ENCODE data around the gene CCL21.
"Not testable (repeated sequence)": the region's sequence is repeated elsewhere in the genome, so short reads cannot be mapped to it uniquely, and the experiment has no call there.

Gene CCL21, protein sequence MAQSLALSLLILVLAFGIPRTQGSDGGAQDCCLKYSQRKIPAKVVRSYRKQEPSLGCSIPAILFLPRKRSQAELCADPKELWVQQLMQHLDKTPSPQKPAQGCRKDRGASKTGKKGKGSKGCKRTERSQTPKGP
- total RNA-seq = 0 to 0.33 (median 0) reads per million in 17 experiments

GRCh38 chr9:34710023-34710422 lies at the start of gene CCL21:
TSS of gene CCL21 (minus strand) at chr9:34710136. CDS start at chr9:34710066, 70 bp downstream.
- peak; percentile 42 to 68 (median 59) for DNase-seq

GRCh38 chr9:34759432-34760134 lies 49.6 kb upstream of the CCL21 start:
- DNase-seq = no peak

DNA sequence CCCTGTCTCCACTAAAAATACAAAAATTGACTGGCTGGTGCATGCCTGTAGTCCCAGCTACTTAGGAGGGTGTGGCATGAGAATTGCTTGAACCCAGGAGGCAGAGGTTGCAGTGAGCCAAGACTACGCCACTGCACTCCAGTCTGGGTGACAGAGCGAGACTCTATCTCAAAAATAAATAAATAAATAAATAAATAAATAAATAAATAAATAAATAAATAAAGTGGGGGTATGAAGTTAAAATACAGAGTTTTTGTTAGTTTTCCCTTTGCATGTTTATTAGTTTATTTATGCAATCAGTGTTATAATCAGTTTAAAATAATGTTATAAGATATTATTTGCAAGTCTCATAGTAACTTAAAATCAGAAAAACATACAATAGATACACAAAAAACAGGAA lies 40.4 kb upstream of the CCL21 start:
- DNase-seq = not testable (repeated sequence)

DNA sequence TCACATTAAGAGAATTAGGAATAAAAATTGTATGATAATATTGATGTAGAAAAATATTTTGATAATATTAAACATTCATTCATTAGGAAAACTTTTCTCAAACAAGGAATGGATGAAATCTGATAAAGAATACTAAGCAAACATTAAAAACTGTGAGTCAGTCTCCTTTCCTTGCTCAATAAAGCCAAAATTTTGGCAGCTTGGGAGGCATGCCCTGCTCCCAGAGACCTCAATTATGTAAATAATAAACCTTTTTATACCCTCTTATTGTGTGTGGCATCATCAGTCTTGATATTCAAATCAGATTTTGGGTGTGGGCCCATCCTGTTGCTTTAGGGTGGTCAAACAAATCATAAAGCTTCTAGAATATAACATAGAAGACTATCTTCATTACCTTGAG lies 36.6 kb upstream of the CCL21 start:
- no peak for DNase-seq

DNA sequence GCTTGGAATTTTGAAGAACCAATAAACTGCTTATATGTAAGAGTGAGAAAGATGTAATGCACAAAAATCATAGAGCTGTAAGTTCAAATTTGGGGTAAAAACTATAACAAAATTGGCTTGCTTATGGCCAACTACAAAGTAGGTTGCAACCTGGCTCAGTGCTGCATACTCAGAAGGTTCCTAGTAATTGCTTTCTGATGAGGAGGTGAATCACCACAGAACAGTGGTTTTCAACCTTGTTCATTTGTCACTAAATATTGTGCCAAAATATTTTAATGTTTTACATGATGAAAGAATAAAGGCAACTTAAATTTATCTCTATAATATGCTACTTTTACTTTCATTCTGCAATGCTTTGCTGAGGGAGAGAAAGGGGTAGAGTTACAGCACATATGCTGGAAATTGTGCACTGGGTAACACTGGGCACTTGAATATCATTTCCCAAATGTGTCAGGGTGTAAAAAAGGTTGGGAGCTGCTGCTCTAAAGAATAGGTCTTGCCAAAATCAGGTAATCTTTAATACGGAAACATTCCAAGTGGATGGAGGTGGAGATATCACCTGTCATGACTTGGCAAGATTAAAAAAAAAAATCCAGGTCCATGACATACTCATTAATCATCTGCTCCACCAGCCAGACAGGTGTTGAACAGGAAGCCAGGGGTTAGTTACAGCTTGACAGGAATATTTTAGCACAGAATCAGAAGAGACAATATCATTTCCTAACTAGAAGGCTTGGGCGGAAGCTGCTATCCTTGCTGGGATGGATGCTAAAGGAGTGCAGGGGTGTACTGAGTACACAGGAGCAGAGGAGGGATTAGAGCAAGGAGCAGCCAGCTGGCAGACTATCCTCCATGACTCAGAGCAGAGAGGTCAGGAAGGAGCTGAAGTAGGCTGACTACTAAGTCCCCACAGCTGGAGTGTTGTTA lies 34.6 kb upstream of the CCL21 start:
- no peak for DNase-seq

- no peak for DNase-seq
These were observed 32.8 kb upstream of the CCL21 start for GRCh38 chr9:34742710-34743109.

- DNase-seq = peak in 2 of 4 experiments; percentile 16 to 40
These were observed 31.7 kb upstream of the CCL21 start for GRCh38 chr9:34741628-34742027.

GRCh38 chr9:34740176-34740575 lies 30.2 kb upstream of the CCL21 start:
- not testable (repeated sequence) for DNase-seq

DNA sequence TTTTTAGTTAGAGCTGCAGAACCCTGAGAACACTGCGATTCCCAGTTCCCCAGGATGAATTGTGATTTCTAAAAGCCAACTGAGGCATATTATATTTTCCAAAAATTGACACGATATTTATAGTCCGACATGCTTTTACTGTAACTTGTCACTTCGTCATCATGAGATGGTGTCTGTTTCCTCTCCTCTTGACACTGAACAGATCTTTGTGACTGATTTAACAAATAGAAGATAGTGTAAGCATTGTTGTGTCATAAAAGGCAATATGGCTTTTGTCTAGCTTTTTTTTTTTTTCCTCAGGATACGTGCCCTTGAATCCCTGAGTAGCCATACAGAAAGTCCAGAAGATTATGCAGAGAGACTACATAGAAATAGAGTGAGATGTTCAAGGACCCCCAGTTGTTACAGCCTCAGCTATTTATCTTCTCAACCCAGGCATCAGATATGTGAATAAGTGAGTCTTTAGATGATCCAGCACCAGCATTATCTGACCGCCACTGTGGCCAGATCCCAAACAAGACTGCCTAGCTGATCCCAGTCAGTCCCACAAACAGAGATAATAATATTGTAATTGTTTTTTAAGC lies 27.8 kb upstream of the CCL21 start:
- DNase-seq = no peak

DNA sequence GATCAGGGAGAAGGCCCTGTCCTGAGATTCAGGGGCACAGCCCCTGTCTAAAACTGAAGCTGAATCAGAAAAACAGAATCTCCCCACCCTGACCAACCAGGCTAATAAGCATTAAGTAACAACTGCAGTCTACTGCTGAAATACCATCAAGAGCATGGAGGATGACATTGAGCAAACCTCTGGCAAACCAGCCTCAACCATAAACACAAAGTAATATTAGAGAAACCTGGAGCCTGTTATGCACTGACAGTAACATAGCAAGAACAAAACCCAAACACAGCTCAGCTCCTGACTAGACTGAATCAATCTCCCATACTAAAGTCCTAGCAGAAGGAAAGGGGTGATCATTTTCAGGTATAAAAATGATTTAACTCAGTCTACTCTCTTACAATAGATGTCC lies 24.8 kb upstream of the CCL21 start:
- DNase-seq = no peak

- DNase-seq = no peak
These were observed 22.9 kb upstream of the CCL21 start for GRCh38 chr9:34732886-34733285.

GRCh38 chr9:34732478-34732877 lies 22.5 kb upstream of the CCL21 start:
- DNase-seq = no peak

DNA sequence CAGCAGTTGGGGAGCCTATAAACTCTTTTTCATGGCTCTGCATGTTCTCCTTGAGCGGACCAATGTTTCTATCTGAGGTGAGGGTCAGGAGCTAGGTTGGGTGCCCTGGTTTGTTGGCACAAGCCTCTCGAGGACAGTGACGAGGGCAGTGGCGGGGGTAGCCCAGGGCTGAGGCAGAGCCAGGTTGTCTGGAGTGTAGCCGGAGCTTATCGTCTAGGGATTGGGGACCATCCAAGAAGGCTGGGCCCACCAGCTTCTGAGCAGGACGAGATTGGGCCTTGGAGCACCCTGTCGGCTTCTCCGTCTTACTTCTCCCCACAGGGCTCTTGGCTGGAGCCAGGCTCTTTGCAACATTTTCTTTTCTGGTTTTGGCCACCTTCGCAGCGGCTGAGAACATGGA lies 13.2 kb upstream of the CCL21 start:
- no peak for DNase-seq

GRCh38 chr9:34719769-34720025 lies 9.8 kb upstream of the CCL21 start:
- DNase-seq = not testable (repeated sequence)

GRCh38 chr9:34719021-34719768 lies 9.3 kb upstream of the CCL21 start:
- DNase-seq = no peak

DNA sequence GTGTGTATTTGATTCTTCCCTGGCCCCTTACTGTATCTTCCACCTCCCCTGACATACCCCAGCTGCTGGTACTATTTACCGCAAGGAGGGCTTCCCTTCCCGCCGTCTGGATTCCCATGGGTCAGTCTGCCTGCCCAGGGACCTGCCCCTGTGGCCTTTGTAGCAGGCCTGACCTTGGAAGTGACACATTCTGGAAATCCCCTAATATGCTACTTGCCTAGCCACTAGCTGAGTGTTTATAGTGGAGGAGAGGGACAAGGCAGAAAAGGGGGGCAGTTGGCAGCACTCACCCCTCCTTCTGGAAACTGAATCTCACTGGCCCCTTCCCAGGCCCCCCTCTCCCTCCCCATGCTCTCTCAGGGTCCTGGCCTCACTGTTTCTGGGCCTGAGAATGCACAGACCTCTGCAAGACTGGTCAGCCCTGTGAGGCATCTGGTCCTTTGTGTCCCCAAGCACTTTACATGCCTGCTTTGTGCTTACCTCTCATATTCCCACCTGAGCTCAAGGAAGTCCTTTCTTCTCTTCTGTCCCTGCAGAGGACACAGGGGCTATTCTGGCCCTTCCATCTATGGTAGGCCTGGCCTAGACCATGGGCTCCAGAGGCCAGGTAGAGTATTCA lies 8.2 kb upstream of the CCL21 start:
- peak in 3 of 4 experiments; percentile 19 to 23 (median 22) for DNase-seq

DNA sequence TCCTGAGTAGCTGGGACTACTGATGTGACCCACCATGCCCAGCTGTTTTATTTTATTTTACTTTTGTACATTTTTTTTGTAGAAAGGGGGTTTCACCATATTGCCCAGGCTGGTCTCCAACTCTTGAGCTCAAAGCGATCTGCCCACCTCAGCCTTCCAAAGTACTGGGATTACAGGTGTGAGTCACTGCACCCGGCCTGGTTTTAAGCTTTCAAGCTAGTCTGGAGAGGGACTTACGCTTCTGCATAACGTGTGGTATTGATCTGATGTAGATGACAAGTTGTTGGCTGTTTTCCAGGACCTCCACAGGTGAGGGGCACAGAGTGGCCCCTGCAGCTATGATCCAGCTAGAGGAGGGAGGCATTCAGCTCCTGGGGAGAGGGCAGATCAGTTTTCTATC lies 6.8 kb upstream of the CCL21 start:
- no peak for DNase-seq

DNA sequence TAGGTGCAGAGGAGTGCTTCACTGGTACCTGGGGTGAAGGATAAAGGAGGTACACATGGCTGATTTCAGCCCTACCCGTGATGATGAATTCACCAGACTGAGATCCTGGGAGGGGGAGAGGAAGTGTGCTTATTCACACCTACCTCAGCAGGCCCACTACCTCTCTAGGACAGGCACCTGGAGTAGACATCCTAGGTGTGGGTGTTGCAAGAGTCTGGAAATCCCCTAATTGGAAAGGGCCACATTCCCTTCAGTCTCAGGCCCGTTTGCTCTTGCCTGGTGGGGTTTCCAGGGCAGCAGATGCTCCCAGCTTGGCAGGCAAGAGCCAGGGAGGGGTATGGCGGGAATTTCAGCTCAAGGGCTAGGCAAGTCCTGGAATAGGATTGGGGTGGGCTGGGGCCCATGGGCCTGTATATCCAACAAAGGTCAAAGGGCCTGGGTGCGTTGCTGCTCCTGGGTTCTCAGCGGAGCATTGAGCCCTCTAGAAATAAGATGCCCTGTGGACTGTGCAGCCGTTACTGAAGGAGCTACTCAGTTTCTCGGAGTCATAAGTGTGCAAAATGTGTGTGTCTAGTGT lies 5.8 kb upstream of the CCL21 start:
- DNase-seq = no peak

DNA sequence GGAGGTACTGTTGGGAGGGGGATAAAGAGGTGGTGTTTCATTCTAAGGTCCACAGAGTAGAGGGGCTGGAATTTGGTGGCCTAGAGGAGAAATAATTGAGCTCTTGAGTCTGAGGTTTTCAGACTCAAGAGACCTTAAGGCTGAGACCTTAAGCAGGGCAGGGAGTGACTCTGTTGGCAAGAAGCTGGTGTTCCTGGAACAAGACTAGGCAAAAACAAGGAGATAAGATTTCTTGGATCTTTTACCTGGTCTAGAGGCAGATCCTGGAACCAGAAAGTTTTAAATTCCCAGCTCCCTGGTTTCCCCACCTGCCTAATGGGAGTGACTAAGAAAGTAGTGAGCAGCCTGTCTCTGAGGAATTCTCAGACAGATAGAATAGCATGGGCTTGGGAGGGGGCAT lies 4.1 kb upstream of the CCL21 start:
- no peak for DNase-seq

DNA sequence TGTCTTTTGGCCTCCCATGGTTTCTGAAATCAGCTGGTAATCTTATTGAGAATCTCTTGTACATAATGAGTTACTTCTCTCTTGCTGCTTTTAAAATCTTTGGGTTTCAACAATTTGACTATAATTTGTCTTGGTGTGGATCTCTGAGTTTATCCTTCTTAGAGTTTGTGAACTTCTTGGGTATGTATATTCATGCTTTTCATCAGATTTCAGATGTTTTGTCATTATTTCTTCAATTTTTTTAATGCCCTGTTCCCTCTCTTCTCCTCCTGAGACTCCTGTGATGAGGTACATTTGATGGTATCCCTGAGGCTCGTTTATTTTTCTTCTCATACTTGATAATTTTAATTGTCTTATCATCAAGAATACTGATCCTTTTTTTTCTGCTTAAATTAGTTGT lies 2.2 kb upstream of the CCL21 start:
- DNase-seq = no peak

DNA sequence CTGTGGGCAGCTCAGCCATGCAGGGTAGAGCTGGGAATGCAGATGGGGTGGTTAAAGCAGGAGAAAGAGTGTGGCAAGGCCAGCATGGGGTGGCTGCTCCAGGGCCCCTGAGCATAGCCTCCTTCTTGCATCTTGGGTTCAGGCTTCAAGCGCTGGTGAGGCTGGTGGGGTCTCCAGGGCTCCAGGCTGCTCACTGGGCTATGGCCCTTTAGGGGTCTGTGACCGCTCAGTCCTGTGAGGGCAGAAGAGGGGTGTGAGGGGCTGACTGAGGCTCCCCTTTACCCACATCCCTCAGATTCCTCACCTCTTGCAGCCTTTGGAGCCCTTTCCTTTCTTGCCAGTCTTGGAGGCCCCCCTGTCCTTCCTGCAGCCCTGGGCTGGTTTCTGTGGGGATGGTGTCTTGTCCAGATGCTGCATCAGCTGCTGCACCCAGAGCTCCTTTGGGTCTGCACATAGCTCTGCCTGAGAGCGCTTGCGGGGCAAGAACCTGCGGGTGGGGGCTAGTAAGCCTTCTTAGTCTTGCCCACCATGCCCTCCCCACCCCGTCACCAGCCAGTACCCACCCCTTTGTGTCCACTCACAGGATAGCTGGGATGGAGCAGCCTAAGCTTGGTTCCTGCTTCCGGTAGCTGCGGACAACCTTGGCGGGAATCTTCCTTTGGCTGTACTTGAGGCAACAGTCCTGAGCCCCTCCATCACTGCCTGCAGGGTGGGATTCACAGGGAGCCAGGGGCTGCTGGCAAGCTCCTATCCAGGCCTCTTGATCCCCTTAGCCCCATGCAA lies 549 bp downstream of the CCL21 start:
- DNase-seq = no peak

Data from suppressor macrophage (primary cell).